HEK293 (cell line): Measurements from ENCODE around the gene EIF4H.

Experiments
- CTCF ChIA-PET: fragments of 350-600 bp; formaldehyde crosslinking; extraction: SDS; loops from one replicate; lab custom pipeline; 2021; ENCODE audit warnings: antibody characterized with exemption; lab: Yijun Ruan, JAX
- POLR2A ChIA-PET: fragments of 300-600 bp; formaldehyde crosslinking; extraction: SDS; loops from one replicate; lab custom pipeline; 2020; ENCODE audit warnings: antibody characterized with exemption, inconsistent platforms; lab: Yijun Ruan, JAX
- H3K27ac ChIP-seq: fragments of 200-500 bp; sonication (Bioruptor generic); 2 replicates; pipeline ENCODE4 v1.5.1; 2014; ENCODE audit warnings: low read depth, low read length, control low read depth, inconsistent platforms; ENCODE audit errors: extremely low read depth
- H3K36me3 ChIP-seq, 2 experiments: fragments of 200-500 bp in 1 of 2; sonication (Bioruptor generic) in 1 of 2; 1 replicate in 1 of 2; 2 replicates in 1 of 2; pipeline ENCODE4 v1.5.1; 2014 to 2017; ENCODE audit warnings: inconsistent platforms in 2 of 2, low read length in 2 of 2; ENCODE audit not compliant: control insufficient read depth in 2 of 2, insufficient read depth in 1 of 2
- H3K4me1 ChIP-seq: fragments of 200-500 bp; sonication (Bioruptor generic); 2 replicates; pipeline ENCODE4 v1.5.1; 2014; ENCODE audit warnings: mild to moderate bottlenecking, low read length, inconsistent platforms; ENCODE audit not compliant: control insufficient read depth, insufficient read depth
- H3K4me3 ChIP-seq: 2 replicates; pipeline ENCODE4 v1.5.1; 2011; ENCODE audit warnings: low read depth, mild to moderate bottlenecking, control low read depth, low read length, moderate library complexity
- H3K9me3 ChIP-seq: fragments of 200-500 bp; sonication (Bioruptor generic); 2 replicates; pipeline ENCODE4 v1.5.1; 2014; ENCODE audit warnings: low read depth, low read length, inconsistent platforms; ENCODE audit not compliant: control insufficient read depth, insufficient read depth
- HOXD13 ChIP-seq: sonication (generic); formaldehyde crosslinking; IDR thresholded peaks from 2 replicates; pipeline ENCODE4 v1.8.0; 2022; ENCODE audit warnings: missing genetic modification reagents, borderline replicate concordance
- IKZF3 ChIP-seq: fragments of 450-650 bp; IDR thresholded peaks from 2 replicates; pipeline ENCODE4 v1.5.0; 2018; ENCODE audit warnings: missing biosample characterization, mild to moderate bottlenecking, missing genetic modification characterization, moderate library complexity
- KLF1 ChIP-seq: fragments of 450-650 bp; formaldehyde crosslinking; IDR thresholded peaks from 2 replicates; pipeline ENCODE4 v1.5.1; 2016; ENCODE audit warnings: missing biosample characterization, missing genetic modification characterization
- OVOL3 ChIP-seq: fragments of 450-650 bp; formaldehyde crosslinking; IDR thresholded peaks from 2 replicates; pipeline ENCODE4 v1.5.1; 2016; ENCODE audit warnings: missing biosample characterization, missing genetic modification characterization
- PRDM2 ChIP-seq: fragments of 450-650 bp; formaldehyde crosslinking; IDR thresholded peaks from 2 replicates; pipeline ENCODE4 v1.5.1; 2016; ENCODE audit warnings: missing biosample characterization, missing genetic modification characterization, borderline replicate concordance
- PRDM6 ChIP-seq: fragments of 450-650 bp; formaldehyde crosslinking; IDR thresholded peaks from 2 replicates; pipeline ENCODE4 v1.5.1; 2017; ENCODE audit warnings: missing biosample characterization, missing genetic modification characterization
- SP2 ChIP-seq: fragments of 450-650 bp; formaldehyde crosslinking; IDR thresholded peaks from 2 replicates; pipeline ENCODE4 v1.5.1; 2016; ENCODE audit warnings: missing biosample characterization, missing genetic modification characterization
- TCF7L2 ChIP-seq: IDR thresholded peaks from 2 replicates; pipeline ENCODE4 v1.6.1; 2011; ENCODE audit warnings: low read depth, mild to moderate bottlenecking, inconsistent platforms, low read length, moderate library complexity, borderline replicate concordance
- ZFP37 ChIP-seq: fragments of 450-650 bp; formaldehyde crosslinking; IDR thresholded peaks from 2 replicates; pipeline ENCODE4 v1.5.1; 2016; ENCODE audit warnings: missing biosample characterization, missing genetic modification characterization
- ZNF211 ChIP-seq: fragments of 450-650 bp; formaldehyde crosslinking; IDR thresholded peaks from 2 replicates; pipeline ENCODE4 v1.5.1; 2016; ENCODE audit warnings: low read depth, missing biosample characterization, missing genetic modification characterization
- ZNF239 ChIP-seq: fragments of 450-650 bp; formaldehyde crosslinking; IDR thresholded peaks from 2 replicates; pipeline ENCODE4 v1.5.1; 2016; ENCODE audit warnings: missing biosample characterization, missing genetic modification characterization
- ZNF280D ChIP-seq: fragments of 450-650 bp; formaldehyde crosslinking; IDR thresholded peaks from 2 replicates; pipeline ENCODE4 v1.5.1; 2016; ENCODE audit warnings: missing biosample characterization, missing genetic modification characterization
- ZNF654 ChIP-seq: fragments of 450-650 bp; formaldehyde crosslinking; IDR thresholded peaks from 2 replicates; pipeline ENCODE4 v1.5.1; 2016; ENCODE audit warnings: low read depth, missing biosample characterization, missing genetic modification characterization
- ZNF664 ChIP-seq: fragments of 450-650 bp; formaldehyde crosslinking; IDR thresholded peaks from 2 replicates; pipeline ENCODE4 v1.5.1; 2016; ENCODE audit warnings: missing biosample characterization, missing genetic modification characterization
- ZNF701 ChIP-seq: fragments of 450-650 bp; formaldehyde crosslinking; IDR thresholded peaks from 2 replicates; pipeline ENCODE4 v1.5.1; 2016; ENCODE audit warnings: missing biosample characterization, missing genetic modification characterization
- ZNF777 ChIP-seq: fragments of 450-650 bp; formaldehyde crosslinking; IDR thresholded peaks from 2 replicates; pipeline ENCODE4 v1.5.1; 2017; ENCODE audit warnings: missing biosample characterization, missing genetic modification characterization, borderline replicate concordance
- ZNF843 ChIP-seq: fragments of 450-650 bp; formaldehyde crosslinking; IDR thresholded peaks from 2 replicates; pipeline ENCODE4 v1.5.1; 2016; ENCODE audit warnings: missing biosample characterization, missing genetic modification characterization
- ZSCAN16 ChIP-seq: fragments of 450-650 bp; formaldehyde crosslinking; IDR thresholded peaks from 2 replicates; pipeline ENCODE4 v1.5.1; 2016; ENCODE audit warnings: missing biosample characterization, missing genetic modification characterization
- TF ChIP-seq, protein P1 (sequence below): fragments of 450-650 bp; formaldehyde crosslinking; IDR thresholded peaks from 2 replicates; pipeline ENCODE4 v1.5.1; 2016; ENCODE audit warnings: missing biosample characterization, missing genetic modification characterization
- TF ChIP-seq, protein P2 (sequence below): fragments of 450-650 bp; IDR thresholded peaks from 2 replicates; pipeline ENCODE4 v1.5.1; 2018; ENCODE audit warnings: missing biosample characterization, mild to moderate bottlenecking, missing genetic modification characterization

The EIF4H gene

GRCh38 chr7:74138945-74139843 lies 35.0 kb upstream of the EIF4H start:
- CTCF ChIA-PET, result interaction anchor here (0.9 to 1.1 kb wide), 2 partner anchors 28 to 67 kb away, joined by 3 to 4 read pairs; no protein-coding TSS in a partner anchor
- no peak overlapping the region for H3K27ac ChIP-seq
- H3K4me1 ChIP-seq, result no peaks in the 10 kb centered on the region
- no peaks in the 10 kb centered on the region for H3K9me3 ChIP-seq
- POLR2A ChIA-PET, result no interaction called here
- no peaks in the 10 kb centered on the region for H3K36me3 ChIP-seq
- TF ChIP-seq, protein P1, sequence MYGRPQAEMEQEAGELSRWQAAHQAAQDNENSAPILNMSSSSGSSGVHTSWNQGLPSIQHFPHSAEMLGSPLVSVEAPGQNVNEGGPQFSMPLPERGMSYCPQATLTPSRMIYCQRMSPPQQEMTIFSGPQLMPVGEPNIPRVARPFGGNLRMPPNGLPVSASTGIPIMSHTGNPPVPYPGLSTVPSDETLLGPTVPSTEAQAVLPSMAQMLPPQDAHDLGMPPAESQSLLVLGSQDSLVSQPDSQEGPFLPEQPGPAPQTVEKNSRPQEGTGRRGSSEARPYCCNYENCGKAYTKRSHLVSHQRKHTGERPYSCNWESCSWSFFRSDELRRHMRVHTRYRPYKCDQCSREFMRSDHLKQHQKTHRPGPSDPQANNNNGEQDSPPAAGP (tag by site-specific recombination), result no peak
- TF ChIP-seq HOXD13 (CRISPR knock-in tag), result no peak
- TF ChIP-seq ZFP37 (tag by site-specific recombination), result no peak
- TF ChIP-seq IKZF3 (tag by site-specific recombination), result no peak
- TF ChIP-seq ZNF701 (tag by site-specific recombination), result no peak
- TF ChIP-seq, protein P2, sequence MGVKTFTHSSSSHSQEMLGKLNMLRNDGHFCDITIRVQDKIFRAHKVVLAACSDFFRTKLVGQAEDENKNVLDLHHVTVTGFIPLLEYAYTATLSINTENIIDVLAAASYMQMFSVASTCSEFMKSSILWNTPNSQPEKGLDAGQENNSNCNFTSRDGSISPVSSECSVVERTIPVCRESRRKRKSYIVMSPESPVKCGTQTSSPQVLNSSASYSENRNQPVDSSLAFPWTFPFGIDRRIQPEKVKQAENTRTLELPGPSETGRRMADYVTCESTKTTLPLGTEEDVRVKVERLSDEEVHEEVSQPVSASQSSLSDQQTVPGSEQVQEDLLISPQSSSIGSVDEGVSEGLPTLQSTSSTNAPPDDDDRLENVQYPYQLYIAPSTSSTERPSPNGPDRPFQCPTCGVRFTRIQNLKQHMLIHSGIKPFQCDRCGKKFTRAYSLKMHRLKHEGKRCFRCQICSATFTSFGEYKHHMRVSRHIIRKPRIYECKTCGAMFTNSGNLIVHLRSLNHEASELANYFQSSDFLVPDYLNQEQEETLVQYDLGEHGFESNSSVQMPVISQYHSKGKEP (tag by site-specific recombination), result no peak
- no peak for TF ChIP-seq PRDM2 (tag by site-specific recombination)
- no peak for TF ChIP-seq ZNF654
- no peak for TF ChIP-seq ZNF664 (tag by site-specific recombination)
- no peak for TF ChIP-seq PRDM6
- no peak overlapping the region for H3K4me3 ChIP-seq

DNA sequence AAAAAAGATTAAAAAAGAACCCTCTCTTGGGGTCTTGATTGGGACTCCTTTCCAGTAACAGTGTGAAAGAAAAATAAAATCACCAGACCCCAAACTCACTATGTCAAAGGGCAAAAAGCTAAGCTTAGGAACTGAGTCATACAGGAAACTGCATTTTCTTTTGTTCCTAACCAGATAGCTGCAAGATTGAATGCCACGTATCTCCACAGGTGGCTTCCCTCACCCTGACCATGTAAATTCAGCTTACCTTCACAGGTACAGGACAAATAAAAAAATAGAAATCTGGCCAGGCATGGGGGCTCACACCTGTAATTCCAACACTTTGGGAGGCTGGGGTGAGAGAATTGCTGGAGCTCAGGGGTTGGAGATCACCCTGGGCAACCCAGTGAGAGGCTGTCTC lies 32.5 kb upstream of the EIF4H start:
- Histone ChIP-seq H3K4me1 (no peaks in the 10 kb centered on the region), H3K27ac (no peak overlapping the region), H3K36me3 (no peaks in the 10 kb centered on the region), H3K4me3 (no peak overlapping the region), H3K9me3 (no peaks in the 10 kb centered on the region)
- POLR2A ChIA-PET, result no interaction called here
- CTCF ChIA-PET, result interaction anchor here (1.5 kb wide), 1 partner anchor 12 kb away, joined by 3 read pairs; no protein-coding TSS in a partner anchor
- TF ChIP-seq ZNF654, result no peak
- no peak for TF ChIP-seq ZNF777
- TF ChIP-seq TCF7L2, result no peak
- no peak for TF ChIP-seq OVOL3 (tag by site-specific recombination)
- TF ChIP-seq ZNF239, result no peak
- TF ChIP-seq SP2 (tag by site-specific recombination), result no peak
- no peak for TF ChIP-seq KLF1 (tag by site-specific recombination)
- no peak for TF ChIP-seq ZNF843 (tag by site-specific recombination)
- TF ChIP-seq ZNF211 (tag by site-specific recombination), result no peak
- no peak for TF ChIP-seq ZSCAN16
- TF ChIP-seq ZNF280D (tag by site-specific recombination), result no peak
